BLaER1 treated with 17β-estradiol and CSF1 and Interleukin-3, amounts not matched to agents 10 nM and 100 nM (cell line): ENCODE data around the gene PIP4P1.
A peak's percentile ranks its signal among the peaks of the same experiment; 100 is the strongest.

Experiments used
- H3K27ac ChIP-seq, 11 experiments: shearing (Covaris generic); formaldehyde crosslinking; 2 replicates each; pipeline ENCODE4 v1.8.1; 2022
- H3K27me3 ChIP-seq, 11 experiments: shearing (Covaris generic); formaldehyde crosslinking; 2 replicates each; pipeline ENCODE4 v1.8.1; 2022
- H3K36me3 ChIP-seq, 11 experiments: shearing (Covaris generic); formaldehyde crosslinking; 2 replicates each; pipeline ENCODE4 v1.8.1; 2022
- H3K4me1 ChIP-seq, 10 experiments: shearing (Covaris generic); formaldehyde crosslinking; 2 replicates each; pipeline ENCODE4 v1.8.1; 2022
- H3K4me2 ChIP-seq, 11 experiments: shearing (Covaris generic); formaldehyde crosslinking; 2 replicates each; pipeline ENCODE4 v1.8.1; 2022
- H3K4me3 ChIP-seq, 10 experiments: shearing (Covaris generic); formaldehyde crosslinking; 2 replicates each; pipeline ENCODE4 v1.8.1; 2022
- H3K9ac ChIP-seq, 11 experiments: shearing (Covaris generic); formaldehyde crosslinking; 2 replicates each; pipeline ENCODE4 v1.8.1; 2022
- H3K9me3 ChIP-seq, 11 experiments: shearing (Covaris generic); formaldehyde crosslinking; replicated peaks in 1 of 11; 2 replicates each; pipeline ENCODE4 v1.8.1; 2022
- H4K20me1 ChIP-seq, 11 experiments: shearing (Covaris generic); formaldehyde crosslinking; 2 replicates each; pipeline ENCODE4 v1.8.1; 2022
- Cebpa-rat ChIP-seq, 11 experiments: shearing (Covaris generic); IDR thresholded peaks; 2 replicates each; pipeline ENCODE4 v1.8.1; 2022

The PIP4P1 gene

GRCh38 chr14:20415782-20416206 lies 45.4 kb downstream of the PIP4P1 start:
- H3K9ac ChIP-seq, result peak overlapping the region in 10 of 11 experiments; percentile 25 to 68 (median 43); a peak in 17 of 22 replicates
- H3K4me3 ChIP-seq, result no peak overlapping the region
- H3K4me2 ChIP-seq, result peak overlapping the region; percentile 71 to 95 (median 88)

GRCh38 chr14:20413744-20414082 lies 47.5 kb downstream of the PIP4P1 start:
- H3K27me3 ChIP-seq, result no peaks in the 10 kb centered on the region
- H3K36me3 ChIP-seq, result peaks cover under 1 to 9% (median 6%) of the 10 kb centered on the region in 11 experiments; a peak in 19 of 22 replicates
- H3K9me3 ChIP-seq, result no peaks in the 10 kb centered on the region
- H3K27ac ChIP-seq, result peak overlapping the region; percentile 75 to 88 (median 85)
- peaks cover 0 to 31% (median 2%) of the 10 kb centered on the region in 11 experiments; a peak in 8 of 22 replicates for H4K20me1 ChIP-seq
- TF ChIP-seq Cebpa-rat (IDR thresholded peaks at IDR 0.05), result no peak
- peak overlapping the region; percentile 80 to 95 (median 89) for H3K4me2 ChIP-seq
- H3K9ac ChIP-seq, result peak overlapping the region; percentile 83 to 89 (median 87)
- peak overlapping the region; percentile 76 to 94 (median 84) for H3K4me3 ChIP-seq
- H3K4me1 ChIP-seq, result peaks cover 62 to 75% (median 67%) of the 10 kb centered on the region in 10 experiments

More at GRCh38 chr14:20415782-20416206, 45.4 kb downstream of the PIP4P1 start:
- 0 out of 22 replicates have a peak, but pooled peaks of 2 of the 11 experiments have one; percentile 14 to 38 for TF ChIP-seq Cebpa-rat (IDR thresholded peaks at IDR 0.05)
- H3K36me3 ChIP-seq, result no peaks in the 10 kb centered on the region
- peaks cover 0 to 10% (median 0%) of the 10 kb centered on the region in 11 experiments; a peak in 6 of 22 replicates for H4K20me1 ChIP-seq
- no peaks in the 10 kb centered on the region for H3K9me3 ChIP-seq
- no peaks in the 10 kb centered on the region for H3K27me3 ChIP-seq
- H3K27ac ChIP-seq, result peak overlapping the region; percentile 24 to 85 (median 63); a peak in 21 of 22 replicates
- H3K4me1 ChIP-seq, result peaks cover 62 to 85% (median 79%) of the 10 kb centered on the region in 10 experiments

DNA sequence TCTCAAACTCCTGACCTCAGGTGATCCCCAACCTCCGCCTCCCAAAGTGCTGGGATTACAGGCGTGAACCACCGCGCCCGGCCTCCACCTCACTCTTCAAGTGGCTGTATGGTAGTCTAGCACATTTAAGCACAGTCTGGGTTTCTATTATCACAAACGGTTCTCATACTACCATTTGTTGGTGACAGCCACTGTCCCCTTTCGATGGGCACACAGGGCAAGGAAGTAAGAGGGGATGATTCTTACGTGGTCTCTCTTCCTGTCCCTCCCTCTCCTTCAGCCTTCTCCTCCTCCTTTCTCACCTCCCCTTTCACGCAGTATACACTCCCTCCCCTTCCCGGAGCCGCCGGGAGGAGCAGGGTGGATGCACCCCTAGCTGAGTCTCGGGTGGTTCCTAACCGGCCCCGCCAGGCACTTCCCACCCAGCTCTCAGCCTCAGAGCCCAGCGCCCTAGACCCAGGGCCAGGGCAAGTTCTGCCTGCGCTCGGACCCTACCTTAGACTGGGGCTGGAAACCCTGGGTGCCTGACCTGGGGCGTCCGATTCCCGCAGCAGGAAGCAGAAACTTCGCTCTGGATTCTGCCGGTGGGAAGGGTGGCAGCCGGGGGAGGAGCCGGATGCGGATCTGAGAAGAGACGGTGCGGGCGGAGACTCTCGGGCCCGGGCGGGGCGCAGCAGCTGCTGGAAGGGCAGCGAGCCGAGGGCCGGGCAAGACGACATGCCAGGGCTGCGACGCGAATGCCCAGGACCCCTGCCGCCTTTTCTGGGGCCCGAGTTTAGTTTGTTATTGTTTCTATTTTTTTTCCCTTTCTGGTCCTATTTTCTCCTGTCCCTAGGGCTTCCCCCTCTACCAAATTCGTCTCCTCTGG lies 48.1 kb downstream of the PIP4P1 start, which contains the start of gene TEP1:
TSS of gene TEP1 (minus strand) at position 626 of the 868 bp plus-strand sequence. CDS start 5,062 bp downstream, outside the sequence.
- Histone ChIP-seq H4K20me1 (peaks cover 0 to 37% (median 6%) of the 10 kb centered on the region in 11 experiments; a peak in 10 of 22 replicates), H3K9me3 (no peaks in the 10 kb centered on the region), H3K4me1 (peaks cover 56 to 69% (median 61%) of the 10 kb centered on the region in 10 experiments), H3K27me3 (no peaks in the 10 kb centered on the region), H3K4me3 (peak within 1 kb of the TSS; percentile 76 to 94 (median 84)), H3K36me3 (peaks cover 7 to 15% (median 12%) of the 10 kb centered on the region in 11 experiments), H3K9ac (peak within 1 kb of the TSS; percentile 83 to 89 (median 87)), H3K4me2 (peak within 1 kb of the TSS; percentile 80 to 95 (median 89)), H3K27ac (peak within 1 kb of the TSS; percentile 75 to 88 (median 85))
- no peak for TF ChIP-seq Cebpa-rat (IDR thresholded peaks at IDR 0.05)

- Histone ChIP-seq H3K27ac (peak overlapping the region; percentile 75 to 88 (median 85); a peak in 21 of 22 replicates), H3K4me2 (peak overlapping the region; percentile 80 to 95 (median 89)), H3K9ac (peak overlapping the region; percentile 83 to 89 (median 87)), H3K9me3 (no peaks in the 10 kb centered on the region), H3K4me1 (peaks cover 49 to 62% (median 54%) of the 10 kb centered on the region in 10 experiments), H3K4me3 (peak overlapping the region; percentile 76 to 94 (median 84)), H3K36me3 (peaks cover 14 to 22% (median 19%) of the 10 kb centered on the region in 11 experiments), H3K27me3 (no peaks in the 10 kb centered on the region), H4K20me1 (peaks cover 0 to 44% (median 13%) of the 10 kb centered on the region in 11 experiments; a peak in 11 of 22 replicates)
- no peak for TF ChIP-seq Cebpa-rat (IDR thresholded peaks at IDR 0.05)
These were observed 48.8 kb downstream of the PIP4P1 start for GRCh38 chr14:20412411-20412810.

DNA sequence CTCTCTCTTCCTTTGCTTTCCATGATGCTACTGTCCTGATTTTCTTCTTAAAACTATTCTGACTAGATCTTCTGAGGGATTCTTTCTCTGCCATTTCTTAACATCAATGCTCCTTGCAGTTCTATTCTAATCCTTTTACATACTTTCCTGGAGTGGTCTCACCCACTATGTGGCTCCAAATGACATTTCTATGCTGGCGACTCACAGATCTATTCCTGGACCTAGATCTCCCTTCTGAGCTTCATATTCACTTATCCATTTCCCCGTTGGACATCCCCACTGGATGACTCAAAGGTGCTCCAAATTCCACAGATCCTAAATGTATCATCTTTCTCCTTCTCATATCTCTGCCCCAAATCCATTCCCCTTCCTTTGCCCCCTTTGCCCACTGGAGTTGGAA lies 52.0 kb downstream of the PIP4P1 start:
- Histone ChIP-seq H3K27me3 (no peaks in the 10 kb centered on the region), H3K4me3 (no peak overlapping the region), H3K27ac (no peak overlapping the region), H4K20me1 (peaks cover 8 to 76% (median 25%) of the 10 kb centered on the region in 11 experiments; a peak in 12 of 22 replicates), H3K9me3 (no peaks in the 10 kb centered on the region), H3K4me2 (no peak overlapping the region), H3K9ac (no peak overlapping the region), H3K4me1 (peaks cover 17 to 39% (median 22%) of the 10 kb centered on the region in 10 experiments), H3K36me3 (peaks cover 46 to 53% (median 51%) of the 10 kb centered on the region in 11 experiments)
- TF ChIP-seq Cebpa-rat (IDR thresholded peaks at IDR 0.05), result no peak
